ENCODE results near the gene PTPN23. TPM values are rescaled to one million over a fixed set of nuclear protein-coding genes. Genes with fewer than 3 reads are reported as not detected.

Gene PTPN23
- total and polyA plus RNA-seq, 9 of the 15 experiments (the other 6 are each of a cell fraction or from before 2014, with no cell fraction given): 0.41 to 58.7 (median 7.2) TPM

- ATAC-seq: no peak
Measured at GRCh38 chr3:47425383-47425778, 44.6 kb downstream of the PTPN23 start.

GRCh38 chr3:47425959-47426358 lies 45.1 kb downstream of the PTPN23 start:
- 88% methylated on average over 7 of the region's 9 CpGs for WGBS (ENCODE audit: insufficient coverage, low coverage, missing lambda C conversion rate)
- POLR2A ChIA-PET: interaction anchor here (0.5 to 1.6 kb wide), 4 partner anchors 9 to 71 kb away, joined by 3 read pairs; no protein-coding TSS in a partner anchor
- DNase-seq (ENCODE audit: extremely low read depth in 1 of 4, low spot score in 3 of 4) (no peak), FAIRE-seq (no peak), ATAC-seq (no peak)
- H3K4me1 ChIP-seq (replicated peaks in 1 of 2; ENCODE audit: control insufficient read depth in 2 of 2, insufficient read depth in 2 of 2, low read length in 2 of 2): peaks cover 6 to 20% of the 10 kb centered on the region in 2 experiments; a peak in 3 of 5 replicates
- no peak overlapping the region for H3K4me2 ChIP-seq (ENCODE audit: insufficient read depth, low read length)
- in situ Hi-C loops (cut with MboI) (no loop called here), intact Hi-C loops (cut with micrococcal nuclease) (no loop called here)
- H3K9me3 ChIP-seq (replicated peaks; ENCODE audit: control insufficient read depth, insufficient read depth, low read depth, low read length): no peaks in the 10 kb centered on the region
- H3K27ac ChIP-seq (ENCODE audit: extremely low read depth, low read depth, low read length): no peak overlapping the region
- no peaks in the 10 kb centered on the region for H3K9me1 ChIP-seq (ENCODE audit: control insufficient read depth, insufficient read depth, low read length)
- TF ChIP-seq FOXM1 (IDR thresholded peaks at IDR 0.05; ENCODE audit: low read depth) (no peak), FOXM1 (CRISPR knock-in tag; IDR thresholded peaks at IDR 0.05; ENCODE audit: low read depth) (no peak), TEAD1 (CRISPR knock-in tag; IDR thresholded peaks at IDR 0.05) (no peak), SMAD4 (CRISPR knock-in tag; conservative IDR thresholded peaks at IDR 0.05) (no peak), POLR2A (conservative IDR thresholded peaks at IDR 0.05) (no peak), PHF8 (IDR thresholded peaks at IDR 0.05; ENCODE audit: borderline replicate concordance, low read length) (no peak), KLF6 (CRISPR knock-in tag; IDR thresholded peaks at IDR 0.05; ENCODE audit: borderline replicate concordance) (no peak), UBTF (IDR thresholded peaks at IDR 0.05; ENCODE audit: borderline replicate concordance in 1 of 2, low read depth in 2 of 2, low read length in 2 of 2) (no peak), ZNF146 (CRISPR knock-in tag; IDR thresholded peaks at IDR 0.05; ENCODE audit: unreplicated experiment) (no peak), HNRNPUL1 (IDR thresholded peaks at IDR 0.05; ENCODE audit: low read length) (no peak), NFIX (CRISPR knock-in tag; IDR thresholded peaks at IDR 0.05; ENCODE audit: low read depth) (no peak), EP300 (IDR thresholded peaks at IDR 0.05; ENCODE audit: low read length) (no peak), USF1 (CRISPR knock-in tag; IDR thresholded peaks at IDR 0.05) (no peak)
- H4K20me1 ChIP-seq (replicated peaks; ENCODE audit: control insufficient read depth, insufficient read depth, low read length): peaks cover 12% of the 10 kb centered on the region; the same call in 1 of the 2 replicates
- H3K9ac ChIP-seq (ENCODE audit: insufficient read depth in 1 of 2, low read depth in 2 of 2, low read length in 2 of 2): no peak overlapping the region
- CTCF ChIA-PET (ENCODE audit: low intra/inter-chr PET ratio): no interaction called here
- no peak overlapping the region for H2AFZ ChIP-seq (ENCODE audit: low read depth, low read length)
- H3K4me3 ChIP-seq: no peak overlapping the region
- peaks cover 85% of the 10 kb centered on the region for H3K36me3 ChIP-seq (ENCODE audit: control insufficient read depth, insufficient read depth, low read length)
- BruUV-seq (replicated peaks): no TSS peak
- H3K27me3 ChIP-seq (ENCODE audit: control insufficient read depth in 2 of 2, insufficient read depth in 2 of 2, low read length in 2 of 2): no peaks in the 10 kb centered on the region
- H3K79me2 ChIP-seq (ENCODE audit: control insufficient read depth, insufficient read depth, low read length): no peaks in the 10 kb centered on the region; the same call in 1 of the 3 replicates

More at GRCh38 chr3:47425383-47425778, 44.6 kb downstream of the PTPN23 start:
- ChIA-PET CTCF (ENCODE audit: low intra/inter-chr PET ratio) (no interaction called here), POLR2A (interaction anchor here (0.6 to 1.6 kb wide), 3 partner anchors 10 to 37 kb away, joined by 3 to 6 read pairs (median 5); no protein-coding TSS in a partner anchor)
- in situ Hi-C loops (cut with MboI): no loop called here
- Histone ChIP-seq H3K9me1 (ENCODE audit: control insufficient read depth, insufficient read depth, low read length) (no peaks in the 10 kb centered on the region), H3K9me3 (replicated peaks; ENCODE audit: control insufficient read depth, insufficient read depth, low read depth, low read length) (no peaks in the 10 kb centered on the region), H3K27ac (ENCODE audit: extremely low read depth, low read depth, low read length) (no peak overlapping the region), H3K9ac (ENCODE audit: insufficient read depth in 1 of 2, low read depth in 2 of 2, low read length in 2 of 2) (no peak overlapping the region), H3K4me3 (no peak overlapping the region), H3K4me2 (ENCODE audit: insufficient read depth, low read length) (no peak overlapping the region), H3K4me1 (replicated peaks in 1 of 2; ENCODE audit: control insufficient read depth in 2 of 2, insufficient read depth in 2 of 2, low read length in 2 of 2) (peaks cover 6 to 24% of the 10 kb centered on the region in 2 experiments; a peak in 3 of 5 replicates), H3K27me3 (ENCODE audit: control insufficient read depth in 2 of 2, insufficient read depth in 2 of 2, low read length in 2 of 2) (no peaks in the 10 kb centered on the region), H3K36me3 (ENCODE audit: control insufficient read depth, insufficient read depth, low read length) (peaks cover 85% of the 10 kb centered on the region), H2AFZ (ENCODE audit: low read depth, low read length) (no peak overlapping the region), H4K20me1 (replicated peaks; ENCODE audit: control insufficient read depth, insufficient read depth, low read length) (peaks cover 10% of the 10 kb centered on the region; the same call in 1 of the 2 replicates), H3K79me2 (ENCODE audit: control insufficient read depth, insufficient read depth, low read length) (no peaks in the 10 kb centered on the region; the same call in 2 of the 3 replicates)
- no TSS peak for BruUV-seq (replicated peaks)
- TF ChIP-seq POLR2G (IDR thresholded peaks at IDR 0.05; ENCODE audit: low read depth, low read length) (peak; percentile 44), ZNF12 (CRISPR knock-in tag; IDR thresholded peaks at IDR 0.05) (no peak)
- 89% methylated on average over 8 of the region's 11 CpGs for WGBS (ENCODE audit: insufficient coverage, low coverage, missing lambda C conversion rate)
- DNase-seq (ENCODE audit: extremely low read depth in 1 of 4, low spot score in 3 of 4): peak in 1 of 4 experiments; percentile 8
- intact Hi-C loops (cut with micrococcal nuclease): no loop called here
- no peak for FAIRE-seq
